Keratinocyte (primary cell): ENCODE results near the gene DLG2. TPM values are rescaled to one million over a fixed set of nuclear protein-coding genes. Genes with fewer than 3 reads are reported as not detected.

Experiments
- DNase-seq: peaks from one replicate; pipeline ENCODE4 v3.0.0-alpha.2; 2011; ENCODE audit warnings: low read depth, missing footprints, low spot score
- FAIRE-seq: peaks from 2 replicates; lab custom pipeline; 2011; peaks lifted over from hg19 to GRCh38; lab: Jason Lieb, UNC
- H2AFZ ChIP-seq: 2 replicates; pipeline ENCODE4 v1.6.0; 2012; ENCODE audit warnings: low read length, control low read depth, inconsistent platforms; ENCODE audit not compliant: control insufficient read depth
- H3K27ac ChIP-seq: 2 replicates; pipeline ENCODE4 v1.5.1; 2011; ENCODE audit warnings: low read length; ENCODE audit not compliant: control insufficient read depth, insufficient read depth
- H3K27me3 ChIP-seq: 3 replicates; pipeline ENCODE4 v1.6.0; 2011; ENCODE audit warnings: low read length; ENCODE audit not compliant: control insufficient read depth, insufficient read depth; ENCODE audit errors: extremely low read depth
- H3K36me3 ChIP-seq, 2 experiments: 2 replicates in 1 of 2; 3 replicates in 1 of 2; pipeline ENCODE4 v1.5.1; 2011; ENCODE audit warnings: low read length in 2 of 2, mild to moderate bottlenecking in 1 of 2; ENCODE audit not compliant: control insufficient read depth in 2 of 2, insufficient read depth in 2 of 2; ENCODE audit errors: extremely low read depth in 1 of 2
- H3K4me1 ChIP-seq: 3 replicates; pipeline ENCODE4 v1.5.1; 2011; ENCODE audit warnings: low read length; ENCODE audit not compliant: control insufficient read depth, insufficient read depth; ENCODE audit errors: extremely low read depth
- H3K4me2 ChIP-seq: 3 replicates; pipeline ENCODE4 v1.6.0; 2011; ENCODE audit warnings: low read depth, low read length; ENCODE audit not compliant: control insufficient read depth, insufficient read depth; ENCODE audit errors: extremely low read depth
- H3K4me3 ChIP-seq, 3 experiments: fragments of 200-600 bp in 1 of 3; sonication (generic) in 1 of 3; 2 replicates in 2 of 3; 3 replicates in 1 of 3; pipeline ENCODE4 v1.5.1; 2011 to 2016; ENCODE audit warnings: low read length in 3 of 3, mild to moderate bottlenecking in 3 of 3, control low read depth in 2 of 3, inconsistent platforms in 1 of 3, low read depth in 1 of 3, mixed read lengths in 1 of 3, mixed run types in 1 of 3, moderate library complexity in 1 of 3; ENCODE audit not compliant: control insufficient read depth in 2 of 3, insufficient read depth in 2 of 3; ENCODE audit errors: extremely low read depth in 1 of 3
- H3K79me2 ChIP-seq: 2 replicates; pipeline ENCODE4 v1.6.0; 2012; ENCODE audit warnings: low read length; ENCODE audit not compliant: control insufficient read depth, insufficient read depth
- H3K9ac ChIP-seq: 3 replicates; pipeline ENCODE4 v1.6.0; 2011; ENCODE audit warnings: low read length; ENCODE audit not compliant: control insufficient read depth, insufficient read depth; ENCODE audit errors: extremely low read depth
- H3K9me1 ChIP-seq: 3 replicates; pipeline ENCODE4 v1.6.0; 2011; ENCODE audit warnings: low read length; ENCODE audit not compliant: control insufficient read depth, insufficient read depth; ENCODE audit errors: extremely low read depth
- H3K9me3 ChIP-seq: 2 replicates; pipeline ENCODE4 v1.5.1; 2012; ENCODE audit warnings: low read depth, low read length; ENCODE audit not compliant: control insufficient read depth
- H4K20me1 ChIP-seq: 3 replicates; pipeline ENCODE4 v1.6.0; 2011; ENCODE audit warnings: low read length; ENCODE audit not compliant: control insufficient read depth, insufficient read depth; ENCODE audit errors: extremely low read depth
- EZH2 ChIP-seq: IDR thresholded peaks from one replicate; pipeline ENCODE4 v1.6.1; 2012; ENCODE audit warnings: inconsistent platforms, mild to moderate bottlenecking, low read length, moderate library complexity
- dilution Hi-C: fragments of 300-500 bp; cut with MboI; formaldehyde crosslinking; loops from one replicate; pipeline ENCODE4 v1.7.0; 2020; ENCODE audit warnings: low sequenced_read_pairs; ENCODE audit not compliant: extremely low pct_ligation_motif_present
- polyA plus RNA-seq, 5 experiments: library from polyadenylated mRNA; depleted of rRNA in 3 of 5; stranded (reverse) in 3 of 5; stranded (forward) in 1 of 5; unstranded in 1 of 5; fragments of >200 nt; gene quantifications; 1 replicate in 1 of 5; 2 replicates in 3 of 5; 3 replicates in 1 of 5; pipeline versions ENCODE4 v1.2.1 to v1.2.3, GENCODE V29; 2011 to 2012; ENCODE audit warnings: missing spikeins in 2 of 5, low read depth in 1 of 5, low replicate concordance in 1 of 5
- TF ChIP-seq, protein P1 (sequence below), 3 experiments: IDR thresholded peaks in 1 of 3; conservative IDR thresholded peaks in 1 of 3; optimal IDR thresholded peaks in 1 of 3; 2 replicates in 2 of 3; 3 replicates in 1 of 3; pipeline versions ENCODE3 to v1.5.1; 2011; ENCODE audit warnings: low read length in 3 of 3, mild to moderate bottlenecking in 3 of 3, moderate library complexity in 2 of 3, control low read depth in 1 of 3, inconsistent platforms in 1 of 3; ENCODE audit not compliant: insufficient read depth in 2 of 3; ENCODE audit errors: extremely low read depth in 1 of 3

The DLG2 gene
- polyA plus RNA-seq, 1 donor (not counting 4 experiments of a cell fraction or from before 2014, with no cell fraction given) = 0.55 TPM

GRCh38 chr11:84322211-84322610 lies 1304.9 kb downstream of the DLG2 start:
- H3K4me1 ChIP-seq = no peaks in the 10 kb centered on the region
- H3K27me3 ChIP-seq = no peaks in the 10 kb centered on the region
- dilution Hi-C loops = no loop called here
- H3K27ac ChIP-seq = no peak overlapping the region
- no peaks in the 10 kb centered on the region for H3K36me3 ChIP-seq
- FAIRE-seq (no peak), DNase-seq (no peak)
- no peaks in the 10 kb centered on the region for H3K9me1 ChIP-seq
- no peak overlapping the region for H3K4me3 ChIP-seq
- no peak overlapping the region for H2AFZ ChIP-seq
- TF ChIP-seq, protein P1, sequence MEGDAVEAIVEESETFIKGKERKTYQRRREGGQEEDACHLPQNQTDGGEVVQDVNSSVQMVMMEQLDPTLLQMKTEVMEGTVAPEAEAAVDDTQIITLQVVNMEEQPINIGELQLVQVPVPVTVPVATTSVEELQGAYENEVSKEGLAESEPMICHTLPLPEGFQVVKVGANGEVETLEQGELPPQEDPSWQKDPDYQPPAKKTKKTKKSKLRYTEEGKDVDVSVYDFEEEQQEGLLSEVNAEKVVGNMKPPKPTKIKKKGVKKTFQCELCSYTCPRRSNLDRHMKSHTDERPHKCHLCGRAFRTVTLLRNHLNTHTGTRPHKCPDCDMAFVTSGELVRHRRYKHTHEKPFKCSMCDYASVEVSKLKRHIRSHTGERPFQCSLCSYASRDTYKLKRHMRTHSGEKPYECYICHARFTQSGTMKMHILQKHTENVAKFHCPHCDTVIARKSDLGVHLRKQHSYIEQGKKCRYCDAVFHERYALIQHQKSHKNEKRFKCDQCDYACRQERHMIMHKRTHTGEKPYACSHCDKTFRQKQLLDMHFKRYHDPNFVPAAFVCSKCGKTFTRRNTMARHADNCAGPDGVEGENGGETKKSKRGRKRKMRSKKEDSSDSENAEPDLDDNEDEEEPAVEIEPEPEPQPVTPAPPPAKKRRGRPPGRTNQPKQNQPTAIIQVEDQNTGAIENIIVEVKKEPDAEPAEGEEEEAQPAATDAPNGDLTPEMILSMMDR (optimal IDR thresholded peaks at IDR 0.05 in 1 of 3, IDR thresholded peaks at IDR 0.05 in 1 of 3, conservative IDR thresholded peaks at IDR 0.05 in 1 of 3; ENCODE audit: extremely low read depth in 1 of 3, insufficient read depth in 2 of 3, low read length in 3 of 3) = no peak
- no peak for TF ChIP-seq EZH2
- no peaks in the 10 kb centered on the region for H3K79me2 ChIP-seq
- no peaks in the 10 kb centered on the region for H4K20me1 ChIP-seq
- H3K4me2 ChIP-seq = no peak overlapping the region
- H3K9me3 ChIP-seq = no peaks in the 10 kb centered on the region
- no peak overlapping the region for H3K9ac ChIP-seq

DNA sequence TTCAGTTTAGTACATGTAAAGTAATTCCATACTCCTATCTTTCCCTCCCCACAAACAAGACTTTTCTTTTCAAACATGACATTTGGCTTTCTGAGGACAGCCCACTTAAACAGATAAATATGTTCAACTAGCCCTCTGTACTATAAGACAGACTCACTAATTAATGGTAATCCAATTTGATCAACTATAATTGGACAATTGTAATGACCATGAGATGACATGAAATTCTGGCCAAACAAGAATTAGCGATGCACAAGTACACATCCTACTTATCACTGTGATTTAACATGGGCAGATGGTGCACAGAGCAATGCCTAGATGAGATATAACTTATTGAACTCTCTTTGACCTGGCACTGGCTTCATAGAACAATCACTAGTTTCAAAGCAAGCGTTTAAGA lies 1307.3 kb downstream of the DLG2 start:
- no peak overlapping the region for H2AFZ ChIP-seq
- H3K4me1 ChIP-seq = no peaks in the 10 kb centered on the region
- no peak overlapping the region for H3K4me2 ChIP-seq
- H3K9me3 ChIP-seq = no peaks in the 10 kb centered on the region
- no peaks in the 10 kb centered on the region for H3K36me3 ChIP-seq
- H3K27me3 ChIP-seq = no peaks in the 10 kb centered on the region
- H3K79me2 ChIP-seq = no peaks in the 10 kb centered on the region
- no peak overlapping the region for H3K27ac ChIP-seq
- FAIRE-seq (no peak), DNase-seq (no peak)
- H3K9ac ChIP-seq = no peak overlapping the region
- no peaks in the 10 kb centered on the region for H4K20me1 ChIP-seq
- H3K4me3 ChIP-seq = no peak overlapping the region
- dilution Hi-C loops = no loop called here
- TF ChIP-seq, protein P1 (optimal IDR thresholded peaks at IDR 0.05 in 1 of 3, IDR thresholded peaks at IDR 0.05 in 1 of 3, conservative IDR thresholded peaks at IDR 0.05 in 1 of 3; ENCODE audit: extremely low read depth in 1 of 3, insufficient read depth in 2 of 3, low read length in 3 of 3) = no peak
- TF ChIP-seq EZH2 = no peak
- no peaks in the 10 kb centered on the region for H3K9me1 ChIP-seq
